H9 (cell line): ENCODE results near the gene S1PR5. TPM values are rescaled to one million over a fixed set of nuclear protein-coding genes. Genes with fewer than 3 reads are reported as not detected.

Source experiments
- DNase-seq: peaks from one replicate; pipeline ENCODE4 v3.0.0-alpha.2; 2017
- H2AFZ ChIP-seq: one replicate; pipeline ENCODE4 v1.6.1; 2013; ENCODE audit warnings: mild to moderate bottlenecking, low read length, control low read depth, moderate library complexity
- H2AK5ac ChIP-seq: 2 replicates; pipeline ENCODE4 v1.6.1; 2013; ENCODE audit warnings: low read length, control low read depth, mixed read lengths; ENCODE audit not compliant: insufficient read length
- H2BK120ac ChIP-seq: one replicate; pipeline ENCODE4 v1.6.1; 2013; ENCODE audit warnings: low read depth, mild to moderate bottlenecking, low read length, control low read depth, inconsistent platforms; ENCODE audit not compliant: poor library complexity, severe bottlenecking
- H2BK12ac ChIP-seq: 2 replicates; pipeline ENCODE4 v1.6.1; 2013; ENCODE audit warnings: low read length, control low read depth, mixed read lengths, low read depth; ENCODE audit not compliant: insufficient read length
- H2BK15ac ChIP-seq: 2 replicates; pipeline ENCODE4 v1.6.1; 2013; ENCODE audit warnings: low read depth, low read length, control low read depth
- H2BK20ac ChIP-seq: one replicate; pipeline ENCODE4 v1.6.1; 2013; ENCODE audit warnings: low read depth, mild to moderate bottlenecking, low read length, control low read depth, inconsistent platforms; ENCODE audit not compliant: poor library complexity, severe bottlenecking
- H2BK5ac ChIP-seq: 2 replicates; pipeline ENCODE4 v1.6.1; 2013; ENCODE audit warnings: low read length, control low read depth, mixed read lengths; ENCODE audit not compliant: insufficient read length
- H3K14ac ChIP-seq: 2 replicates; pipeline ENCODE4 v1.6.1; 2013; ENCODE audit warnings: low read length, control low read depth; ENCODE audit not compliant: insufficient read depth
- H3K18ac ChIP-seq: 2 replicates; pipeline ENCODE4 v1.6.1; 2013; ENCODE audit warnings: low read depth, mild to moderate bottlenecking, mixed read lengths, low read length, control low read depth; ENCODE audit not compliant: insufficient read length
- H3K23ac ChIP-seq: 2 replicates; pipeline ENCODE4 v1.6.1; 2013; ENCODE audit warnings: low read length, control low read depth, mixed read lengths, low read depth; ENCODE audit not compliant: insufficient read length
- H3K23me2 ChIP-seq: 2 replicates; pipeline ENCODE4 v1.6.1; 2013; ENCODE audit warnings: low read depth, mild to moderate bottlenecking, mixed read lengths, low read length, control low read depth; ENCODE audit not compliant: insufficient read length, poor library complexity, severe bottlenecking
- H3K27ac ChIP-seq: 2 replicates; pipeline ENCODE4 v1.5.1; 2013; ENCODE audit warnings: low read length, control low read depth, mixed read lengths, low read depth; ENCODE audit not compliant: insufficient read length
- H3K27me3 ChIP-seq: 2 replicates; pipeline ENCODE4 v1.6.1; 2013; ENCODE audit warnings: low read length, control low read depth, inconsistent platforms; ENCODE audit not compliant: insufficient read depth
- H3K4ac ChIP-seq: 2 replicates; pipeline ENCODE4 v1.6.1; 2013; ENCODE audit warnings: low read depth, mild to moderate bottlenecking, control low read depth, inconsistent platforms, low read length, moderate library complexity
- H3K4me1 ChIP-seq: 2 replicates; pipeline ENCODE4 v1.6.1; 2013; ENCODE audit warnings: low read length, control low read depth, inconsistent platforms; ENCODE audit not compliant: insufficient read depth
- H3K4me2 ChIP-seq: 2 replicates; pipeline ENCODE4 v1.6.1; 2013; ENCODE audit warnings: low read length, control low read depth, mixed read lengths; ENCODE audit not compliant: insufficient read length, insufficient read depth
- H3K56ac ChIP-seq: 2 replicates; pipeline ENCODE4 v1.6.1; 2013; ENCODE audit warnings: low read depth, mild to moderate bottlenecking, mixed read lengths, low read length, control low read depth; ENCODE audit not compliant: insufficient read length
- H3K79me1 ChIP-seq: 2 replicates; pipeline ENCODE4 v1.6.1; 2013; ENCODE audit warnings: low read depth, mild to moderate bottlenecking, moderate library complexity, low read length, control low read depth, inconsistent platforms; ENCODE audit not compliant: insufficient read depth, poor library complexity, severe bottlenecking
- H3K79me2 ChIP-seq: 2 replicates; pipeline ENCODE4 v1.6.1; 2013; ENCODE audit warnings: low read length, control low read depth, inconsistent platforms; ENCODE audit not compliant: insufficient read depth
- H3K9ac ChIP-seq: 2 replicates; pipeline ENCODE4 v1.6.1; 2013; ENCODE audit warnings: low read length, control low read depth, mixed read lengths; ENCODE audit not compliant: insufficient read length; ENCODE audit errors: extremely low read depth
- H3K9me3 ChIP-seq: one replicate; pipeline ENCODE4 v1.6.1; 2013; ENCODE audit warnings: low read depth, low read length, inconsistent platforms; ENCODE audit not compliant: control insufficient read depth
- H3T11ph ChIP-seq: one replicate; pipeline ENCODE4 v1.6.1; 2013; ENCODE audit warnings: mild to moderate bottlenecking, low read length, control low read depth, inconsistent platforms
- H4K20me1 ChIP-seq: one replicate; pipeline ENCODE4 v1.6.1; 2013; ENCODE audit not compliant: control insufficient read depth, insufficient read length, insufficient read depth
- H4K5ac ChIP-seq: 2 replicates; pipeline ENCODE4 v1.6.1; 2013; ENCODE audit warnings: low read depth, mild to moderate bottlenecking, mixed read lengths, low read length, control low read depth; ENCODE audit not compliant: insufficient read length
- H4K8ac ChIP-seq: replicated peaks from 2 replicates; pipeline ENCODE4 v1.6.1; 2013; ENCODE audit warnings: low read length, control low read depth, mixed read lengths, low read depth; ENCODE audit not compliant: insufficient read length
- H4K91ac ChIP-seq: 2 replicates; pipeline ENCODE4 v1.6.1; 2013; ENCODE audit warnings: low read depth, mild to moderate bottlenecking, moderate library complexity, mixed read lengths, low read length, control low read depth; ENCODE audit not compliant: insufficient read length
- H3K27ac Mint-ChIP-seq, 3 experiments: 2 replicates in 2 of 3; 3 replicates in 1 of 3; pipeline ENCODE4 v1.8.0; 2020 to 2021; ENCODE audit warnings: mixed read lengths in 3 of 3, mild to moderate bottlenecking in 1 of 3, moderate library complexity in 1 of 3
- H3K27me3 Mint-ChIP-seq: 2 replicates; pipeline ENCODE4 v1.8.0; 2021; ENCODE audit warnings: low read depth, mild to moderate bottlenecking, moderate library complexity, mixed read lengths
- H3K36me3 Mint-ChIP-seq, 3 experiments: 2 replicates in 2 of 3; 3 replicates in 1 of 3; pipeline ENCODE4 v1.8.0; 2020 to 2021; ENCODE audit warnings: low read depth in 3 of 3, mixed read lengths in 3 of 3; ENCODE audit not compliant: insufficient read depth in 1 of 3
- H3K4me1 Mint-ChIP-seq, 2 experiments: 2 replicates each; pipeline ENCODE4 v1.8.0; 2020; ENCODE audit warnings: mixed read lengths in 2 of 2
- H3K4me3 Mint-ChIP-seq, 2 experiments: 2 replicates in 1 of 2; 3 replicates in 1 of 2; pipeline ENCODE4 v1.8.0; 2020 to 2021; ENCODE audit warnings: mild to moderate bottlenecking in 2 of 2, mixed read lengths in 2 of 2, moderate library complexity in 1 of 2
- H3K9me3 Mint-ChIP-seq, 2 experiments: 2 replicates in 1 of 2; 3 replicates in 1 of 2; pipeline ENCODE4 v1.8.0; 2020; ENCODE audit warnings: mild to moderate bottlenecking in 2 of 2, mixed read lengths in 2 of 2, moderate library complexity in 1 of 2
- CTCF ChIP-seq: fragments of 200-600 bp; sonication (generic); conservative IDR thresholded peaks from 3 replicates; pipeline ENCODE4 v1.8.0; 2021; ENCODE audit warnings: antibody characterized with exemption, mild to moderate bottlenecking
- WGBS: extraction: QIAGEN DNeasy Blood & Tissue Kit; methylation state at CpG from one replicate; pipeline ENCODE4 v1.1.7; 2013; ENCODE audit warnings: missing lambda C conversion rate, low lambda C conversion rate, mixed read lengths; ENCODE audit not compliant: insufficient read length; ENCODE audit errors: extremely low coverage; 5-methylcytosine and 5-hydroxymethylcytosine counted together
- total RNA-seq: library from RNA; stranded (reverse); gene quantifications from 2 replicates; pipeline ENCODE4 v1.2.1, GENCODE V29; 2021

S1PR5 gene
- total RNA-seq, 1 experiment from 2014 or later = 8.1 TPM

GRCh38 chr19:10562609-10563008 lies 45.4 kb upstream of the S1PR5 start:
- peaks cover 10% of the 10 kb centered on the region for H3K27me3 Mint-ChIP-seq
- Histone ChIP-seq H3K9me3 (no peaks in the 10 kb centered on the region), H2BK15ac (no peak overlapping the region), H4K8ac (no peak overlapping the region), H2BK120ac (no peak overlapping the region), H3K27ac (no peak overlapping the region), H4K91ac (no peak overlapping the region), H3K79me1 (no peaks in the 10 kb centered on the region), H3K79me2 (no peaks in the 10 kb centered on the region), H3K4me1 (no peaks in the 10 kb centered on the region), H3K27me3 (no peaks in the 10 kb centered on the region), H3K18ac (no peak overlapping the region), H4K5ac (no peak overlapping the region), H3K23me2 (no peaks in the 10 kb centered on the region), H2AK5ac (no peak overlapping the region), H3K9ac (no peak overlapping the region), H2AFZ (no peak overlapping the region), H3K56ac (no peak overlapping the region), H2BK5ac (no peak overlapping the region), H3K23ac (no peak overlapping the region), H4K20me1 (peaks cover 2% of the 10 kb centered on the region), H3K4ac (no peak overlapping the region), H2BK20ac (no peak overlapping the region), H3K14ac (no peak overlapping the region), H3K4me2 (no peak overlapping the region), H3T11ph (no peak overlapping the region), H2BK12ac (no peak overlapping the region)
- DNase-seq = no peak
- no peak overlapping the region for H3K4me3 Mint-ChIP-seq
- no peaks in the 10 kb centered on the region for H3K9me3 Mint-ChIP-seq
- WGBS = no CpG with 5 or more reads among the region's 5 CpGs
- H3K4me1 Mint-ChIP-seq = peaks cover 22 to 23% of the 10 kb centered on the region in 2 experiments
- peaks cover 33 to 53% (median 45%) of the 10 kb centered on the region in 3 experiments; a peak in 6 of 7 replicates for H3K36me3 Mint-ChIP-seq
- no peak for TF ChIP-seq CTCF
- H3K27ac Mint-ChIP-seq = no peak overlapping the region
